ENCODE data around the gene HDGFL2.

- TF ChIP-seq CTCF (IDR thresholded peaks at IDR 0.05) (no peak), POLR2A (IDR thresholded peaks at IDR 0.05) (no peak)
Measured at GRCh38 chr19:4441994-4442818, 29.9 kb upstream of the HDGFL2 start.
